ACC112 (cell line): ENCODE results near the gene AP1S1.
A peak's percentile ranks its signal among the peaks of the same experiment; 100 is the strongest.

Experiments used
- H2AFZ ChIP-seq: fragments of 200-600 bp; sonication (generic); one replicate; pipeline ENCODE4 v1.6.0; 2017; ENCODE audit warnings: antibody characterized with exemption, low read length; ENCODE audit not compliant: unreplicated experiment
- H3K27ac ChIP-seq: fragments of 200-600 bp; sonication (generic); 2 replicates; pipeline ENCODE4 v1.5.1; 2014; ENCODE audit warnings: low read depth, mild to moderate bottlenecking, antibody characterized with exemption, low read length, moderate library complexity
- H3K27me3 ChIP-seq: fragments of 200-600 bp; sonication (generic); 2 replicates; pipeline ENCODE4 v1.6.1; 2014; ENCODE audit warnings: mild to moderate bottlenecking, antibody characterized with exemption, low read length, moderate library complexity, mixed read lengths; ENCODE audit not compliant: insufficient read depth
- H3K36me3 ChIP-seq: fragments of 200-600 bp; sonication (generic); 2 replicates; pipeline ENCODE4 v1.6.1; 2016; ENCODE audit warnings: mild to moderate bottlenecking, antibody characterized with exemption, low read length, moderate library complexity, mixed read lengths; ENCODE audit not compliant: insufficient read depth
- H3K4me1 ChIP-seq: fragments of 200-600 bp; sonication (generic); one replicate; pipeline ENCODE4 v1.6.1; 2016; ENCODE audit warnings: low read length, mixed read lengths; ENCODE audit not compliant: insufficient read depth, unreplicated experiment, control insufficient read depth
- H3K4me3 ChIP-seq: fragments of 200-600 bp; sonication (generic); 2 replicates; pipeline ENCODE4 v1.5.1; 2014; ENCODE audit warnings: mild to moderate bottlenecking, low read depth, low read length
- H3K79me2 ChIP-seq: fragments of 200-600 bp; sonication (generic); one replicate; pipeline ENCODE4 v1.6.0; 2016; ENCODE audit warnings: low read length; ENCODE audit not compliant: control insufficient read depth, unreplicated experiment, insufficient read depth

The AP1S1 gene

GRCh38 chr7:101166648-101166908, 12.3 kb downstream of the AP1S1 start:
- Histone ChIP-seq H3K4me1 (peaks cover 53% of the 10 kb centered on the region), H2AFZ (no peak overlapping the region), H3K79me2 (no peaks in the 10 kb centered on the region), H3K36me3 (no peaks in the 10 kb centered on the region), H3K4me3 (peak overlapping the region; percentile 78), H3K27me3 (peaks cover 50% of the 10 kb centered on the region), H3K27ac (no peak overlapping the region)

- no peak overlapping the region; the same call in 1 of the 2 replicates for H3K27ac ChIP-seq
- no peak overlapping the region for H2AFZ ChIP-seq
- peak overlapping the region; percentile 58 for H3K4me3 ChIP-seq
- peaks cover 53% of the 10 kb centered on the region for H3K4me1 ChIP-seq
- H3K36me3 ChIP-seq, result no peaks in the 10 kb centered on the region
- peaks cover 55% of the 10 kb centered on the region for H3K27me3 ChIP-seq
- no peaks in the 10 kb centered on the region for H3K79me2 ChIP-seq
Measured at GRCh38 chr7:101166909-101167644, 12.8 kb downstream of the AP1S1 start.

- peaks cover 58% of the 10 kb centered on the region for H3K4me1 ChIP-seq
- peaks cover 63% of the 10 kb centered on the region for H3K27me3 ChIP-seq
- H3K4me3 ChIP-seq, result peak overlapping the region; percentile 58
Measured at GRCh38 chr7:101167645-101168411, 13.6 kb downstream of the AP1S1 start.

GRCh38 chr7:101168412-101169049, 14.3 kb downstream of the AP1S1 start:
- H3K79me2 ChIP-seq, result no peaks in the 10 kb centered on the region
- H3K27me3 ChIP-seq, result peaks cover 68% of the 10 kb centered on the region
- no peaks in the 10 kb centered on the region for H3K36me3 ChIP-seq
- no peak overlapping the region for H2AFZ ChIP-seq
- no peak overlapping the region; the same call in 1 of the 2 replicates for H3K27ac ChIP-seq
- H3K4me3 ChIP-seq, result peak overlapping the region; percentile 60
- H3K4me1 ChIP-seq, result peaks cover 62% of the 10 kb centered on the region

More at GRCh38 chr7:101167645-101168411, 13.6 kb downstream of the AP1S1 start:
- H2AFZ ChIP-seq, result no peak overlapping the region
- no peaks in the 10 kb centered on the region for H3K36me3 ChIP-seq
- no peak overlapping the region; the same call in 1 of the 2 replicates for H3K27ac ChIP-seq
- H3K79me2 ChIP-seq, result no peaks in the 10 kb centered on the region

- peak overlapping the region; percentile 17 for H2AFZ ChIP-seq
- no peaks in the 10 kb centered on the region for H3K79me2 ChIP-seq
- H3K4me1 ChIP-seq, result peaks cover 62% of the 10 kb centered on the region
- no peaks in the 10 kb centered on the region for H3K36me3 ChIP-seq
- H3K27me3 ChIP-seq, result peaks cover 71% of the 10 kb centered on the region
- peak overlapping the region; percentile 60 for H3K4me3 ChIP-seq
- H3K27ac ChIP-seq, result no peak overlapping the region; the same call in 1 of the 2 replicates
Measured at GRCh38 chr7:101169110-101169837, 15.0 kb downstream of the AP1S1 start.

- peaks cover 57% of the 10 kb centered on the region for H3K4me1 ChIP-seq
Measured at GRCh38 chr7:101169838-101170551, 15.7 kb downstream of the AP1S1 start.

GRCh38 chr7:101170617-101171441, 16.6 kb downstream of the AP1S1 start:
- Histone ChIP-seq H3K4me3 (no peak overlapping the region), H3K4me1 (peaks cover 52% of the 10 kb centered on the region), H2AFZ (no peak overlapping the region)

More at GRCh38 chr7:101169838-101170551, 15.7 kb downstream of the AP1S1 start:
- no peaks in the 10 kb centered on the region for H3K36me3 ChIP-seq
- H3K27me3 ChIP-seq, result peaks cover 71% of the 10 kb centered on the region
- H3K79me2 ChIP-seq, result no peaks in the 10 kb centered on the region
- peak overlapping the region; percentile 60 for H3K4me3 ChIP-seq
- peak overlapping the region; percentile 17 for H2AFZ ChIP-seq
- H3K27ac ChIP-seq, result no peak overlapping the region

GRCh38 chr7:101171442-101171837, 17.2 kb downstream of the AP1S1 start:
- H2AFZ ChIP-seq, result no peak overlapping the region
- H3K4me3 ChIP-seq, result no peak overlapping the region; the same call in 1 of the 2 replicates
- H3K36me3 ChIP-seq, result no peaks in the 10 kb centered on the region
- peaks cover 71% of the 10 kb centered on the region for H3K27me3 ChIP-seq
- H3K27ac ChIP-seq, result no peak overlapping the region
- H3K79me2 ChIP-seq, result no peaks in the 10 kb centered on the region
- H3K4me1 ChIP-seq, result peaks cover 46% of the 10 kb centered on the region

More at GRCh38 chr7:101170617-101171441, 16.6 kb downstream of the AP1S1 start:
- Histone ChIP-seq H3K36me3 (no peaks in the 10 kb centered on the region), H3K27ac (no peak overlapping the region), H3K27me3 (peaks cover 73% of the 10 kb centered on the region), H3K79me2 (no peaks in the 10 kb centered on the region)

GRCh38 chr7:101172005-101172853, 18.0 kb downstream of the AP1S1 start:
- Histone ChIP-seq H3K27ac (no peak overlapping the region), H2AFZ (no peak overlapping the region), H3K4me1 (peaks cover 39% of the 10 kb centered on the region), H3K4me3 (peak overlapping the region; percentile 70), H3K36me3 (no peaks in the 10 kb centered on the region), H3K27me3 (peaks cover 72% of the 10 kb centered on the region), H3K79me2 (no peaks in the 10 kb centered on the region)
